ENCODE measurements around the gene BRCC3.
A peak's percentile ranks its signal among the peaks of the same experiment; 100 is the strongest.

BRCC3 gene

GRCh38 chrX:155070975-155071693, at the start of gene BRCC3, which contains the start of the genes CMC4 and MTCP1:
TSS of gene BRCC3 (plus strand) at chrX:155071508. CDS start at chrX:155071528, 20 bp downstream.
TSS of gene CMC4 (minus strand) at chrX:155071136. CDS start at chrX:155064023, 7,113 bp downstream.
TSS of gene MTCP1 (minus strand) at chrX:155071136. CDS start at chrX:155066010, 5,126 bp downstream.
- Histone ChIP-seq H2AFZ (ENCODE audit: low read length, unreplicated experiment) (peak within 1 kb of the TSS; percentile 68), H3K79me2 (ENCODE audit: control insufficient read depth, insufficient read depth, low read length, unreplicated experiment) (peaks cover 70% of the 10 kb centered on the region), H3K4me3 (ENCODE audit: low read depth, low read length) (peak within 1 kb of the TSS; percentile 96)

GRCh38 chrX:155022585-155022984, 48.7 kb upstream of the BRCC3 start, which contains the start of gene F8:
TSS of gene F8 (minus strand) at chrX:155022723. CDS start at chrX:155022552, 171 bp downstream.
- Histone ChIP-seq H3K4me1 (ENCODE audit: control insufficient read depth, insufficient read depth, low read length, unreplicated experiment) (no peaks in the 10 kb centered on the region), H3K27ac (ENCODE audit: low read depth, low read length) (no peak within 1 kb of the TSS), H3K4me3 (ENCODE audit: low read depth, low read length) (no peak within 1 kb of the TSS), H3K79me2 (ENCODE audit: control insufficient read depth, insufficient read depth, low read length, unreplicated experiment) (no peaks in the 10 kb centered on the region), H3K36me3 (ENCODE audit: insufficient read depth, low read length) (no peaks in the 10 kb centered on the region), H3K27me3 (ENCODE audit: insufficient read depth, low read length) (no peaks in the 10 kb centered on the region), H2AFZ (ENCODE audit: low read length, unreplicated experiment) (no peak within 1 kb of the TSS)

More at GRCh38 chrX:155070975-155071693, at the start of gene BRCC3, which contains the start of the genes CMC4 and MTCP1:
- Histone ChIP-seq H3K4me1 (ENCODE audit: control insufficient read depth, insufficient read depth, low read length, unreplicated experiment) (peaks cover 40% of the 10 kb centered on the region), H3K36me3 (ENCODE audit: insufficient read depth, low read length) (peaks cover 4% of the 10 kb centered on the region), H3K27ac (ENCODE audit: low read depth, low read length) (peak within 1 kb of the TSS; percentile 89), H3K27me3 (ENCODE audit: insufficient read depth, low read length) (no peaks in the 10 kb centered on the region)

GRCh38 chrX:155023907-155024833, 47.1 kb upstream of the BRCC3 start:
- Histone ChIP-seq H3K4me3 (ENCODE audit: low read depth, low read length) (no peak overlapping the region), H3K36me3 (ENCODE audit: insufficient read depth, low read length) (no peaks in the 10 kb centered on the region), H3K27me3 (ENCODE audit: insufficient read depth, low read length) (no peaks in the 10 kb centered on the region), H3K4me1 (ENCODE audit: control insufficient read depth, insufficient read depth, low read length, unreplicated experiment) (peaks cover 10% of the 10 kb centered on the region), H2AFZ (ENCODE audit: low read length, unreplicated experiment) (no peak overlapping the region), H3K27ac (ENCODE audit: low read depth, low read length) (no peak overlapping the region), H3K79me2 (ENCODE audit: control insufficient read depth, insufficient read depth, low read length, unreplicated experiment) (peaks cover 11% of the 10 kb centered on the region)

GRCh38 chrX:155026420-155026726, 44.9 kb upstream of the BRCC3 start:
- peaks cover 15% of the 10 kb centered on the region for H3K79me2 ChIP-seq (ENCODE audit: control insufficient read depth, insufficient read depth, low read length, unreplicated experiment)
- no peaks in the 10 kb centered on the region for H3K27me3 ChIP-seq (ENCODE audit: insufficient read depth, low read length)
- no peak overlapping the region for H2AFZ ChIP-seq (ENCODE audit: low read length, unreplicated experiment)
- H3K27ac ChIP-seq (ENCODE audit: low read depth, low read length) = peak overlapping the region; percentile 100
- peaks cover 10% of the 10 kb centered on the region for H3K4me1 ChIP-seq (ENCODE audit: control insufficient read depth, insufficient read depth, low read length, unreplicated experiment)
- no peaks in the 10 kb centered on the region for H3K36me3 ChIP-seq (ENCODE audit: insufficient read depth, low read length)
- peak overlapping the region; percentile 92 for H3K4me3 ChIP-seq (ENCODE audit: low read depth, low read length)

- H3K27me3 ChIP-seq (ENCODE audit: insufficient read depth, low read length) = no peaks in the 10 kb centered on the region
Measured at GRCh38 chrX:155026727-155027508, 44.4 kb upstream of the BRCC3 start, which contains the start of gene FUNDC2. TSS of gene FUNDC2 (plus strand) at chrX:155026844. CDS start at chrX:155026939, 95 bp downstream.

GRCh38 chrX:155027509-155028066, 43.7 kb upstream of the BRCC3 start:
- H3K36me3 ChIP-seq (ENCODE audit: insufficient read depth, low read length) = no peaks in the 10 kb centered on the region
- H3K4me1 ChIP-seq (ENCODE audit: control insufficient read depth, insufficient read depth, low read length, unreplicated experiment) = peaks cover 10% of the 10 kb centered on the region
- H3K4me3 ChIP-seq (ENCODE audit: low read depth, low read length) = peak overlapping the region; percentile 92
- peaks cover 19% of the 10 kb centered on the region for H3K79me2 ChIP-seq (ENCODE audit: control insufficient read depth, insufficient read depth, low read length, unreplicated experiment)
- H3K27ac ChIP-seq (ENCODE audit: low read depth, low read length) = peak overlapping the region; percentile 100
- H2AFZ ChIP-seq (ENCODE audit: low read length, unreplicated experiment) = no peak overlapping the region
- no peaks in the 10 kb centered on the region for H3K27me3 ChIP-seq (ENCODE audit: insufficient read depth, low read length)

More at GRCh38 chrX:155026727-155027508, 44.4 kb upstream of the BRCC3 start, which contains the start of gene FUNDC2:
- Histone ChIP-seq H3K27ac (ENCODE audit: low read depth, low read length) (peak within 1 kb of the TSS; percentile 100), H2AFZ (ENCODE audit: low read length, unreplicated experiment) (peak within 1 kb of the TSS; percentile 50), H3K79me2 (ENCODE audit: control insufficient read depth, insufficient read depth, low read length, unreplicated experiment) (peaks cover 19% of the 10 kb centered on the region), H3K36me3 (ENCODE audit: insufficient read depth, low read length) (no peaks in the 10 kb centered on the region), H3K4me3 (ENCODE audit: low read depth, low read length) (peak within 1 kb of the TSS; percentile 92), H3K4me1 (ENCODE audit: control insufficient read depth, insufficient read depth, low read length, unreplicated experiment) (peaks cover 10% of the 10 kb centered on the region)

GRCh38 chrX:155028129-155028528, 43.2 kb upstream of the BRCC3 start:
- H3K79me2 ChIP-seq (ENCODE audit: control insufficient read depth, insufficient read depth, low read length, unreplicated experiment) = peaks cover 19% of the 10 kb centered on the region
- H3K36me3 ChIP-seq (ENCODE audit: insufficient read depth, low read length) = no peaks in the 10 kb centered on the region
- H3K27me3 ChIP-seq (ENCODE audit: insufficient read depth, low read length) = no peaks in the 10 kb centered on the region
- no peak overlapping the region for H2AFZ ChIP-seq (ENCODE audit: low read length, unreplicated experiment)
- H3K4me1 ChIP-seq (ENCODE audit: control insufficient read depth, insufficient read depth, low read length, unreplicated experiment) = peaks cover 10% of the 10 kb centered on the region
- H3K4me3 ChIP-seq (ENCODE audit: low read depth, low read length) = peak overlapping the region; percentile 92
- H3K27ac ChIP-seq (ENCODE audit: low read depth, low read length) = peak overlapping the region; percentile 100

- no peaks in the 10 kb centered on the region for H3K27me3 ChIP-seq (ENCODE audit: insufficient read depth, low read length)
- no peak overlapping the region for H2AFZ ChIP-seq (ENCODE audit: low read length, unreplicated experiment)
- no peaks in the 10 kb centered on the region for H3K36me3 ChIP-seq (ENCODE audit: insufficient read depth, low read length)
- peak overlapping the region; percentile 100 for H3K27ac ChIP-seq (ENCODE audit: low read depth, low read length)
- peaks cover 10% of the 10 kb centered on the region for H3K4me1 ChIP-seq (ENCODE audit: control insufficient read depth, insufficient read depth, low read length, unreplicated experiment)
- H3K4me3 ChIP-seq (ENCODE audit: low read depth, low read length) = no peak overlapping the region
- peaks cover 19% of the 10 kb centered on the region for H3K79me2 ChIP-seq (ENCODE audit: control insufficient read depth, insufficient read depth, low read length, unreplicated experiment)
Measured at GRCh38 chrX:155028877-155029291, 42.4 kb upstream of the BRCC3 start.

- Histone ChIP-seq H3K4me1 (ENCODE audit: control insufficient read depth, insufficient read depth, low read length, unreplicated experiment) (peaks cover 10% of the 10 kb centered on the region), H3K27ac (ENCODE audit: low read depth, low read length) (no peak overlapping the region), H3K36me3 (ENCODE audit: insufficient read depth, low read length) (peaks cover 9% of the 10 kb centered on the region), H3K27me3 (ENCODE audit: insufficient read depth, low read length) (no peaks in the 10 kb centered on the region), H2AFZ (ENCODE audit: low read length, unreplicated experiment) (no peak overlapping the region), H3K4me3 (ENCODE audit: low read depth, low read length) (no peak overlapping the region), H3K79me2 (ENCODE audit: control insufficient read depth, insufficient read depth, low read length, unreplicated experiment) (peaks cover 19% of the 10 kb centered on the region)
Measured at GRCh38 chrX:155031657-155032056, 39.7 kb upstream of the BRCC3 start.

Measured in ACC112 (cell line).